ENCODE results near the gene MBLAC1. TPM values are rescaled to one million over a fixed set of nuclear protein-coding genes. Genes with fewer than 3 reads are reported as not detected.
A peak's percentile ranks its signal among the peaks of the same experiment; 100 is the strongest.
"Not testable (repeated sequence)": the region's sequence is repeated elsewhere in the genome, so short reads cannot be mapped to it uniquely, and the experiment has no call there.

The MBLAC1 gene
- total RNA-seq, 1 donor from 2014 or later = 2.2 TPM

- DNase-seq (ENCODE audit: low read depth in 2 of 2) = no peak
These were observed 4.7 kb upstream of the MBLAC1 start for GRCh38 chr7:100122067-100122466.

GRCh38 chr7:100122568-100122967 lies 4.2 kb upstream of the MBLAC1 start:
- DNase-seq (ENCODE audit: low read depth in 2 of 2) = no peak

- no peak for DNase-seq (ENCODE audit: low read depth in 2 of 2)
These were observed 2.2 kb upstream of the MBLAC1 start for GRCh38 chr7:100124301-100125230.

GRCh38 chr7:100126239-100126930 lies 382 bp upstream of the MBLAC1 start:
- DNase-seq (ENCODE audit: low read depth in 2 of 2) = no peak

GRCh38 chr7:100127866-100128636 lies 1.3 kb downstream of the MBLAC1 start:
- DNase-seq (ENCODE audit: low read depth in 2 of 2) = peak in 1 of 2 donors; percentile 16

GRCh38 chr7:100128637-100128963 lies 1.8 kb downstream of the MBLAC1 start:
- no peak for DNase-seq (ENCODE audit: low read depth in 2 of 2)

- DNase-seq (ENCODE audit: low read depth in 2 of 2) = not testable (repeated sequence)
These were observed 3.4 kb downstream of the MBLAC1 start for GRCh38 chr7:100130220-100130607.

- peak in 1 of 2 donors; percentile 56 for DNase-seq (ENCODE audit: low read depth in 2 of 2)
These were observed 4.1 kb downstream of the MBLAC1 start for GRCh38 chr7:100130608-100131453.

GRCh38 chr7:100132126-100132525 lies 5.4 kb downstream of the MBLAC1 start:
- no peak for DNase-seq (ENCODE audit: low read depth in 2 of 2)

GRCh38 chr7:100132697-100133151 lies 6.0 kb downstream of the MBLAC1 start:
- peak; percentile 53 to 72 for DNase-seq (ENCODE audit: low read depth in 2 of 2)

GRCh38 chr7:100137851-100138760 lies 11.3 kb downstream of the MBLAC1 start:
- DNase-seq (ENCODE audit: low read depth in 2 of 2) = no peak

GRCh38 chr7:100141555-100141949 lies 14.8 kb downstream of the MBLAC1 start:
- no peak for DNase-seq (ENCODE audit: low read depth in 2 of 2)

GRCh38 chr7:100142461-100142860 lies 15.7 kb downstream of the MBLAC1 start:
- no peak for DNase-seq (ENCODE audit: low read depth in 2 of 2)

GRCh38 chr7:100146350-100146749 lies 19.6 kb downstream of the MBLAC1 start:
- DNase-seq (ENCODE audit: low read depth in 2 of 2) = not testable (repeated sequence)

- no peak for DNase-seq (ENCODE audit: low read depth in 2 of 2)
These were observed 20.5 kb downstream of the MBLAC1 start for GRCh38 chr7:100147278-100147677.

- no peak for DNase-seq (ENCODE audit: low read depth in 2 of 2)
These were observed 21.4 kb downstream of the MBLAC1 start for GRCh38 chr7:100148225-100148558.

- peak; percentile 95 to 99 for DNase-seq (ENCODE audit: low read depth in 2 of 2)
These were observed 22.0 kb downstream of the MBLAC1 start, which contains the start of gene LAMTOR4 for GRCh38 chr7:100148559-100149328. TSS of gene LAMTOR4 (plus strand) at chr7:100148918. CDS start at chr7:100148973, 55 bp downstream.

GRCh38 chr7:100152404-100152803 lies 25.6 kb downstream of the MBLAC1 start:
- DNase-seq (ENCODE audit: low read depth in 2 of 2) = no peak

All from dermis microvascular lymphatic vessel endothelial cell (primary cell).